H1 (cell line): ENCODE results near the gene CHST11. TPM values are rescaled to one million over a fixed set of nuclear protein-coding genes. Genes with fewer than 3 reads are reported as not detected.

Experiments
- CTCF ChIA-PET: fragments of 300-600 bp; sonication (Branson Sonifier 250); formaldehyde crosslinking; loops from one replicate; lab custom pipeline; 2021; ENCODE audit not compliant: partially characterized antibody; lab: Charles Lee
- POLR2A ChIA-PET: fragments of 300-600 bp; sonication (Branson Sonifier 250); formaldehyde crosslinking; loops from one replicate; lab custom pipeline; 2021; ENCODE audit warnings: inconsistent platforms; ENCODE audit not compliant: partially characterized antibody; lab: Charles Lee
- DNase-seq, 2 experiments: peaks; one replicate each; pipeline versions ENCODE4 v3.0.0 to v3.0.0-alpha.2; 2010 to 2022; ENCODE audit warnings: low spot score in 2 of 2, low read depth in 1 of 2, mixed read lengths in 1 of 2
- FAIRE-seq: peaks from 2 replicates; lab custom pipeline; 2011; peaks lifted over from hg19 to GRCh38; lab: Jason Lieb, UNC
- H2AFZ ChIP-seq: 2 replicates; pipeline ENCODE4 v1.8.1; 2012; ENCODE audit warnings: low read length, inconsistent platforms
- H2AK5ac ChIP-seq: 2 replicates; pipeline ENCODE4 v1.6.1; 2013; ENCODE audit warnings: low read depth, low read length
- H2BK120ac ChIP-seq: replicated peaks from 2 replicates; pipeline ENCODE3; 2013; ENCODE audit warnings: low read depth, low read length, inconsistent platforms
- H2BK12ac ChIP-seq: 2 replicates; pipeline ENCODE4 v1.6.1; 2013; ENCODE audit warnings: low read depth, low read length
- H2BK15ac ChIP-seq: 2 replicates; pipeline ENCODE4 v1.6.1; 2013; ENCODE audit warnings: low read length
- H2BK20ac ChIP-seq: 2 replicates; pipeline ENCODE4 v1.6.1; 2013; ENCODE audit warnings: low read length
- H2BK5ac ChIP-seq: 2 replicates; pipeline ENCODE4 v1.6.1; 2013; ENCODE audit warnings: low read depth, low read length
- H3K14ac ChIP-seq: 2 replicates; pipeline ENCODE4 v1.6.1; 2013; ENCODE audit warnings: inconsistent platforms; ENCODE audit not compliant: insufficient read length
- H3K18ac ChIP-seq: 2 replicates; pipeline ENCODE4 v1.6.1; 2013; ENCODE audit warnings: low read length; ENCODE audit errors: extremely low read depth
- H3K23ac ChIP-seq: 2 replicates; pipeline ENCODE4 v1.6.1; 2013; ENCODE audit warnings: inconsistent platforms; ENCODE audit not compliant: insufficient read length
- H3K23me2 ChIP-seq: 2 replicates; pipeline ENCODE4 v1.6.1; 2013; ENCODE audit warnings: low read depth, low read length
- H3K27ac ChIP-seq: 2 replicates; pipeline ENCODE4 v1.6.1; 2011; ENCODE audit warnings: low read depth, low read length, inconsistent platforms
- H3K27me3 ChIP-seq, 4 experiments: replicated peaks in 1 of 4; 1 replicate in 1 of 4; 2 replicates in 3 of 4; pipeline versions ENCODE4 v1.6.1 to v1.8.1; 2011 to 2013; ENCODE audit warnings: low read length in 3 of 4, mild to moderate bottlenecking in 3 of 4, inconsistent platforms in 2 of 4, mixed read lengths in 2 of 4, moderate library complexity in 1 of 4; ENCODE audit not compliant: control insufficient read depth in 3 of 4, insufficient read depth in 3 of 4; ENCODE audit errors: extremely low read depth in 1 of 4
- H3K36me3 ChIP-seq, 4 experiments: 2 replicates each; pipeline versions ENCODE4 v1.6.1 to v1.8.1; 2011 to 2013; ENCODE audit warnings: mild to moderate bottlenecking in 4 of 4, low read length in 3 of 4, moderate library complexity in 2 of 4, control low read depth in 1 of 4, inconsistent platforms in 1 of 4; ENCODE audit not compliant: insufficient read depth in 4 of 4, control insufficient read depth in 2 of 4
- H3K4ac ChIP-seq: replicated peaks from 2 replicates; pipeline ENCODE3; 2013; ENCODE audit warnings: low read length, low read depth, mixed read lengths, inconsistent platforms; ENCODE audit not compliant: insufficient read length
- H3K4me1 ChIP-seq, 4 experiments: replicated peaks in 1 of 4; 1 replicate in 1 of 4; 2 replicates in 3 of 4; pipeline versions ENCODE4 v1.6.1 to v1.8.1; 2011 to 2013; ENCODE audit warnings: low read length in 3 of 4, inconsistent platforms in 2 of 4, mixed read lengths in 1 of 4; ENCODE audit not compliant: insufficient read depth in 4 of 4, control insufficient read depth in 3 of 4
- H3K4me2 ChIP-seq, 2 experiments: 2 replicates each; pipeline versions ENCODE4 v1.6.1 to v1.8.1; 2011 to 2013; ENCODE audit warnings: low read depth in 2 of 2, low read length in 2 of 2, control low read depth in 1 of 2, inconsistent platforms in 1 of 2, mild to moderate bottlenecking in 1 of 2; ENCODE audit not compliant: insufficient read depth in 1 of 2
- H3K4me3 ChIP-seq, 4 experiments: fragments of 200-600, 300-600 bp in 1 of 4; sonication (generic), shearing (Covaris generic), sonication (Bioruptor Twin) in 1 of 4; 2 replicates each; pipeline versions ENCODE4 v1.5.1 to v1.8.1; 2011 to 2016; ENCODE audit warnings: low read length in 4 of 4, low read depth in 3 of 4, control low read depth in 2 of 4, inconsistent platforms in 2 of 4, mild to moderate bottlenecking in 2 of 4, mixed read lengths in 1 of 4, moderate library complexity in 1 of 4; ENCODE audit not compliant: insufficient read depth in 2 of 4; ENCODE audit errors: extremely low read depth in 1 of 4
- H3K56ac ChIP-seq: replicated peaks from 2 replicates; pipeline ENCODE3; 2013; ENCODE audit warnings: low read depth, mild to moderate bottlenecking, mixed read lengths, low read length, inconsistent platforms; ENCODE audit not compliant: insufficient read length
- H3K79me1 ChIP-seq: 2 replicates; pipeline ENCODE4 v1.6.1; 2013; ENCODE audit warnings: low read depth, low read length, control low read depth
- H3K79me2 ChIP-seq, 2 experiments: 2 replicates each; pipeline versions ENCODE4 v1.6.1 to v1.8.1; 2012 to 2013; ENCODE audit warnings: low read length in 2 of 2, mild to moderate bottlenecking in 2 of 2, inconsistent platforms in 1 of 2; ENCODE audit not compliant: insufficient read depth in 2 of 2, control insufficient read depth in 1 of 2
- H3K9ac ChIP-seq, 4 experiments: replicated peaks in 1 of 4; 1 replicate in 1 of 4; 2 replicates in 3 of 4; pipeline versions ENCODE4 v1.6.1 to v1.8.1; 2011 to 2013; ENCODE audit warnings: low read depth in 3 of 4, low read length in 3 of 4, control low read depth in 2 of 4, mild to moderate bottlenecking in 2 of 4, moderate library complexity in 2 of 4, inconsistent platforms in 1 of 4; ENCODE audit errors: extremely low read depth in 1 of 4
- H3K9me3 ChIP-seq, 2 experiments: 2 replicates each; pipeline versions ENCODE4 v1.6.1 to v1.8.1; 2012 to 2013; ENCODE audit warnings: mild to moderate bottlenecking in 2 of 2, moderate library complexity in 2 of 2, control low read depth in 1 of 2, inconsistent platforms in 1 of 2, low read depth in 1 of 2, low read length in 1 of 2, mixed read lengths in 1 of 2; ENCODE audit not compliant: insufficient read depth in 2 of 2
- H4K20me1 ChIP-seq, 2 experiments: replicated peaks in 1 of 2; 2 replicates each; pipeline versions ENCODE3 to v1.8.1; 2011 to 2013; ENCODE audit warnings: inconsistent platforms in 2 of 2, low read length in 2 of 2, mild to moderate bottlenecking in 1 of 2; ENCODE audit not compliant: insufficient read depth in 2 of 2, control insufficient read depth in 1 of 2
- H4K5ac ChIP-seq: 2 replicates; pipeline ENCODE4 v1.6.1; 2013; ENCODE audit warnings: low read length, low read depth, mixed read lengths, inconsistent platforms; ENCODE audit not compliant: insufficient read length
- H4K8ac ChIP-seq: 2 replicates; pipeline ENCODE4 v1.8.0; 2013; ENCODE audit warnings: mild to moderate bottlenecking, moderate library complexity, low read length, inconsistent platforms; ENCODE audit not compliant: insufficient read depth; ENCODE audit errors: extremely low read depth
- H4K91ac ChIP-seq: replicated peaks from 2 replicates; pipeline ENCODE3; 2013; ENCODE audit warnings: low read length, mixed read lengths, inconsistent platforms; ENCODE audit not compliant: insufficient read length
- GTF2F1 ChIP-seq: IDR thresholded peaks from 2 replicates; pipeline ENCODE4 v1.6.1; 2012; ENCODE audit warnings: low read depth, low read length, improper control_type of control experiment, borderline replicate concordance
- HDAC6 ChIP-seq: IDR thresholded peaks from one replicate; pipeline ENCODE4 v1.7.1; 2012; ENCODE audit warnings: low read depth, mild to moderate bottlenecking, inconsistent platforms, low read length, moderate library complexity
- KDM4A ChIP-seq: IDR thresholded peaks from one replicate; pipeline ENCODE4 v1.7.1; 2012; ENCODE audit warnings: low read depth, mild to moderate bottlenecking, moderate library complexity, low read length, inconsistent platforms; ENCODE audit not compliant: severe bottlenecking
- POLR2A ChIP-seq, 2 experiments: IDR thresholded peaks; 1 replicate in 1 of 2; 2 replicates in 1 of 2; pipeline ENCODE4 v1.6.1; 2011; ENCODE audit warnings: low read depth in 2 of 2, low read length in 2 of 2, mild to moderate bottlenecking in 2 of 2; ENCODE audit errors: control extremely low read depth in 1 of 2
- SP2 ChIP-seq: IDR thresholded peaks from 2 replicates; pipeline ENCODE4 v1.6.1; 2012; ENCODE audit warnings: mild to moderate bottlenecking, low read length, inconsistent platforms
- TBP ChIP-seq: IDR thresholded peaks from 2 replicates; pipeline ENCODE4 v1.6.1; 2011; ENCODE audit warnings: low read depth, low read length, improper control_type of control experiment
- WGBS, 2 experiments: shearing (Covaris generic) in 1 of 2; methylation state at CpG; one replicate each; pipeline versions ENCODE4 v1.1.6 to v1.1.7; 2013 to 2015; ENCODE audit warnings: low lambda C conversion rate in 2 of 2, mixed read lengths in 2 of 2, inconsistent platforms in 1 of 2, low coverage in 1 of 2, missing lambda C conversion rate in 1 of 2; ENCODE audit not compliant: insufficient replicate concordance in 2 of 2, insufficient coverage in 1 of 2, insufficient read length in 1 of 2; ENCODE audit errors: extremely low coverage in 1 of 2, missing lambda C conversion rate in 1 of 2; 5-methylcytosine and 5-hydroxymethylcytosine counted together
- polyA plus RNA-seq, 7 experiments: library from polyadenylated mRNA; depleted of rRNA in 3 of 7; stranded (reverse) in 5 of 7; unstranded in 2 of 7; fragments of >200 nt in 5 of 7; fragments of 200-250 nt in 2 of 7; gene quantifications; 1 replicate in 5 of 7; 2 replicates in 1 of 7; 4 replicates in 1 of 7; pipeline versions ENCODE4 v1.2.1 to v1.2.3, GENCODE V29; 2011 to 2013; ENCODE audit warnings: missing spikeins in 2 of 7, mixed read lengths in 2 of 7
- total RNA-seq: library from RNA; stranded (reverse); fragmentation: NEBNext Ultra II Directional; extraction: Animal tissue kit (Norgen Biotek cat#: 25700); gene quantifications from 2 replicates; pipeline ENCODE4 v1.2.1, GENCODE V29; 2021
- TF ChIP-seq, protein P1 (sequence below): IDR thresholded peaks from 2 replicates; pipeline ENCODE4 v1.6.1; 2012; ENCODE audit warnings: inconsistent platforms

Gene CHST11
- total and polyA plus RNA-seq, 2 of the 8 experiments (the other 6 are each of a cell fraction or from before 2014, with no cell fraction given), result 14.4 to 20.8 TPM

DNA sequence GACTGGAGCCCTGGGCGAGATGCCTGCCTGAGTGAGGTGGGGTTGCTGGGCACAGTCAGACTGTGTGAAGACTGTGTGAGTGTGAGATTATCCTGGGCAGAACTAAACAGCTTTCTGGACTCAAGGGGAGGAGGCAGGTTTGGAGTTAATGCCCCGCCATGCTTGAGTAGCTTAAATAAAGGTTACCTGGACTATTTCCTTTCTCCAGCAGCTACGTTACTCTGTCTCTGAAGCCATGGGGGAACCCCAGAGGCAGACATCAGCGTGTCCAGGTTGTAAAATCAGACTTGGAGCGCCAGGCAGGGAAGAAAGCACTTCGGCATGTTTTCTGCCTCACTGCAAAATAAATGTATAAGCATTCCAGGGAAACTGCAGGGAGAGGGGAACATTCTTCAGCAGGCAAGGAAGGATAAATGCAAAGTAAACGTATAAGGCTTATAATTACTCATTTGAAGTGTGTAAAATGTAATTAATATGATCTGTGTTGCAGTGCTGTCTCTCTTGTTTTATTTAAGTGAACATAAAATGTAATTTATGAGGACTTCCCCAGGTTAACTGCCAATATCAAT lies 129.7 kb downstream of the CHST11 start:
- Histone ChIP-seq H3K27ac (no peak overlapping the region), H3K9ac (no peak overlapping the region), H3K4me3 (no peak overlapping the region), H3K56ac (no peak overlapping the region), H4K20me1 (no peaks in the 10 kb centered on the region), H4K5ac (no peak overlapping the region), H3K79me2 (no peaks in the 10 kb centered on the region), H3K36me3 (no peaks in the 10 kb centered on the region), H2AFZ (no peak overlapping the region), H3K9me3 (no peaks in the 10 kb centered on the region), H2AK5ac (no peak overlapping the region), H4K8ac (no peak overlapping the region), H3K4me2 (no peak overlapping the region), H3K79me1 (no peaks in the 10 kb centered on the region; the same call in 1 of the 2 replicates), H3K27me3 (no peaks in the 10 kb centered on the region), H3K18ac (no peak overlapping the region), H3K14ac (no peak overlapping the region), H2BK20ac (no peak overlapping the region), H3K4me1 (no peaks in the 10 kb centered on the region), H3K4ac (no peak overlapping the region), H4K91ac (no peak overlapping the region), H2BK15ac (no peak overlapping the region), H3K23me2 (no peaks in the 10 kb centered on the region), H2BK12ac (no peak overlapping the region), H2BK5ac (no peak overlapping the region), H2BK120ac (no peak overlapping the region), H3K23ac (no peak overlapping the region)
- POLR2A ChIA-PET, result no interaction called here
- TF ChIP-seq HDAC6 (no peak), TBP (no peak), KDM4A (no peak), SP2 (no peak), GTF2F1 (no peak), POLR2A (IDR thresholded peaks at IDR 0.05; ENCODE audit: control extremely low read depth in 1 of 2, low read depth in 2 of 2, low read length in 2 of 2) (no peak)
- TF ChIP-seq, protein P1, sequence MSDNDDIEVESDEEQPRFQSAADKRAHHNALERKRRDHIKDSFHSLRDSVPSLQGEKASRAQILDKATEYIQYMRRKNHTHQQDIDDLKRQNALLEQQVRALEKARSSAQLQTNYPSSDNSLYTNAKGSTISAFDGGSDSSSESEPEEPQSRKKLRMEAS, result no peak
- DNase-seq (no peak), FAIRE-seq (no peak)
- 85% methylated on average over 7 of the region's 7 CpGs; no CpG with 5 or more reads in 1 of the 2 experiments for WGBS, 2 experiments
- CTCF ChIA-PET, result interaction anchor here (0.7 to 1.0 kb wide), 2 partner anchors 17 to 129 kb away, joined by 3 read pairs; no protein-coding TSS in a partner anchor
